Psoas muscle (tissue), 8 donors: ENCODE data around the gene SCARB1. TPM values are rescaled to one million over a fixed set of nuclear protein-coding genes. Genes with fewer than 3 reads are reported as not detected.
"Not testable (repeated sequence)": the region's sequence is repeated elsewhere in the genome, so short reads cannot be mapped to it uniquely, and the experiment has no call there.

Experiments used
- ATAC-seq, 4 donors: fragments of 200-7000 bp; cut with Tn5 transposase; one replicate each; pipeline ENCODE4 v1.9.1; 2020; ENCODE audit warnings: moderate library complexity in 3 of 4, mild to moderate bottlenecking in 2 of 4
- DNase-seq, 2 donors: peaks; one replicate each; pipeline ENCODE4 v3.0.0-alpha.2; 2020
- H3K27ac ChIP-seq: fragments of 200-600 bp; one replicate; pipeline ENCODE4 v1.8.0; 2022
- H3K27me3 ChIP-seq, 3 donors: fragments of 200-600 bp in 1 of 3; one replicate each; pipeline versions ENCODE4 v1.6.1 to v1.8.0; 2013 to 2022; ENCODE audit warnings: low read length in 2 of 3, mild to moderate bottlenecking in 2 of 3, moderate library complexity in 1 of 3; ENCODE audit not compliant: insufficient read depth in 3 of 3
- H3K36me3 ChIP-seq, 2 donors: fragments of 200-600 bp in 1 of 2; one replicate each; pipeline versions ENCODE4 v1.6.1 to v1.8.0; 2013 to 2022; ENCODE audit warnings: low read depth in 1 of 2, mild to moderate bottlenecking in 1 of 2, moderate library complexity in 1 of 2; ENCODE audit not compliant: insufficient read depth in 1 of 2
- H3K4me1 ChIP-seq: fragments of 200-600 bp; one replicate; pipeline ENCODE4 v1.8.0; 2022
- H3K4me3 ChIP-seq: fragments of 200-600 bp; one replicate; pipeline ENCODE4 v1.8.0; 2022; ENCODE audit warnings: mild to moderate bottlenecking
- H3K9me3 ChIP-seq: fragments of 200-600 bp; one replicate; pipeline ENCODE4 v1.8.0; 2022
- CTCF ChIP-seq: fragments of 200-600 bp; IDR thresholded peaks from one replicate; pipeline ENCODE4 v1.8.0; 2022; ENCODE audit warnings: antibody characterized with exemption
- WGBS, 3 donors: extraction: QIAGEN DNeasy Blood & Tissue Kit; methylation state at CpG; one replicate each; pipeline versions ENCODE4 v1.1.6 to v1.1.7; 2013; 5-methylcytosine and 5-hydroxymethylcytosine counted together
- intact Hi-C, 2 donors: fragments of 100-400 bp; cut with DNase I; formaldehyde crosslinking; loops; one replicate each; pipeline versions ENCODE4 v1.11.0 to v1.14.2; 2022
- polyA plus RNA-seq, 3 donors: library from polyadenylated mRNA; stranded (reverse); fragments of 200-250 nt; gene quantifications; one replicate each; pipeline ENCODE4 v1.2.3, GENCODE V29; 2013
- total RNA-seq, 4 donors: library from RNA; stranded (reverse); fragmentation: NEBNext Ultra II Directional in 2 of 4; extraction: Animal tissue kit (Norgen Biotek cat#: 25700) in 2 of 4; gene quantifications; one replicate each; pipeline versions ENCODE4 v1.2.1 to v1.2.4, GENCODE V29; 2021 to 2023
- donor health status: healthy with polysubstance abuse.
- donor health status: DM: no; HTN: no; CAD: no; lungs with moderate emphysema.
- donor health status: Bipolar disorder and iron deficiency.
- donor health status: healthy.
- donor health status: DM: yes; HTN: yes; CAD: no.
- donor health status: DM: no; HTN: no; CAD: no.
- donor health status: DM: no; HTN: no; CAD: no.
- donor health status: DM: yes; HTN: yes; CAD: no.

Gene SCARB1
- total and polyA plus RNA-seq, 7 donors = 5.7 to 19.6 (median 9.1) TPM

GRCh38 chr12:124901003-124901402, 37.3 kb upstream of the SCARB1 start:
- WGBS, 3 donors = 45 to 54% (median 54%) methylated on average over 3 of the region's 3 CpGs
- no peak overlapping the region for H3K27ac ChIP-seq
- no peak overlapping the region for H3K4me3 ChIP-seq
- H3K4me1 ChIP-seq = peaks cover 8% of the 10 kb centered on the region
- H3K36me3 ChIP-seq = no peaks in the 10 kb centered on the region
- no peaks in the 10 kb centered on the region for H3K27me3 ChIP-seq
- peak in 2 of 4 donors; percentile 31 to 58 for ATAC-seq
- TF ChIP-seq CTCF = no peak
- H3K9me3 ChIP-seq = no peaks in the 10 kb centered on the region
- intact Hi-C loops = loop anchor here in 1 of 2 donors (5.0 kb wide), 1 partner anchor 864 kb away; no protein-coding TSS in a partner anchor
- DNase-seq = no peak

- not testable (repeated sequence) for DNase-seq, H3K36me3 ChIP-seq, H3K27me3 ChIP-seq, H3K4me3 ChIP-seq, H3K27ac ChIP-seq, H3K9me3 ChIP-seq, H3K4me1 ChIP-seq, ATAC-seq
- WGBS, 3 donors = 80 to 89% (median 85%) methylated on average over 8 of the region's 8 CpGs
- intact Hi-C loops = loop anchor here in 1 of 2 donors (5.0 kb wide), 1 partner anchor 863 kb away; no protein-coding TSS in a partner anchor
These were observed 36.7 kb upstream of the SCARB1 start for GRCh38 chr12:124900345-124900795.

GRCh38 chr12:124898923-124899294, 35.2 kb upstream of the SCARB1 start:
- Histone ChIP-seq H3K36me3 (no peaks in the 10 kb centered on the region), H3K9me3 (no peaks in the 10 kb centered on the region), H3K4me1 (no peaks in the 10 kb centered on the region), H3K4me3 (no peak overlapping the region), H3K27me3 (no peaks in the 10 kb centered on the region), H3K27ac (no peak overlapping the region)
- intact Hi-C loops = loop anchor here in 1 of 2 donors (10.0 kb wide), 1 partner anchor 94 kb away; no protein-coding TSS in a partner anchor
- WGBS, 3 donors = 18 to 32% (median 28%) methylated on average over 5 of the region's 5 CpGs
- no peak for TF ChIP-seq CTCF
- DNase-seq (no peak), ATAC-seq (no peak)

GRCh38 chr12:124898200-124898922, 34.7 kb upstream of the SCARB1 start:
- Histone ChIP-seq H3K36me3 (no peaks in the 10 kb centered on the region), H3K4me3 (no peak overlapping the region), H3K27ac (no peak overlapping the region), H3K9me3 (no peaks in the 10 kb centered on the region), H3K27me3 (no peaks in the 10 kb centered on the region), H3K4me1 (no peaks in the 10 kb centered on the region)
- intact Hi-C loops = loop anchor here in 1 of 2 donors (10.0 kb wide), 1 partner anchor 94 kb away; no protein-coding TSS in a partner anchor
- DNase-seq (peak in 1 of 2 donors; percentile 75), ATAC-seq (peak; percentile 51 to 76 (median 62))
- peak; percentile 43 for TF ChIP-seq CTCF
- 15 to 28% (median 16%) methylated on average over 17 to 18 of the region's 18 CpGs for WGBS, 3 donors

GRCh38 chr12:124896461-124896860, 32.8 kb upstream of the SCARB1 start:
- intact Hi-C loops = loop anchor here in 1 of 2 donors (10.0 kb wide), 1 partner anchor 92 kb away; no protein-coding TSS in a partner anchor
- WGBS, 3 donors = 85 to 93% (median 91%) methylated on average over 5 of the region's 5 CpGs
- H3K9me3 ChIP-seq = no peaks in the 10 kb centered on the region
- TF ChIP-seq CTCF = no peak
- no peaks in the 10 kb centered on the region for H3K4me1 ChIP-seq
- H3K4me3 ChIP-seq = no peak overlapping the region
- H3K27me3 ChIP-seq = no peaks in the 10 kb centered on the region
- ATAC-seq = no peak
- H3K27ac ChIP-seq = no peak overlapping the region
- H3K36me3 ChIP-seq = no peaks in the 10 kb centered on the region
- DNase-seq = no peak
